ENCODE measurements around the gene PDE8A. TPM values are rescaled to one million over a fixed set of nuclear protein-coding genes. Genes with fewer than 3 reads are reported as not detected.
"Not testable (repeated sequence)": the region's sequence is repeated elsewhere in the genome, so short reads cannot be mapped to it uniquely, and the experiment has no call there.

The PDE8A gene
- total RNA-seq, 1 experiment from 2014 or later, result 65.9 TPM

GRCh38 chr15:85171736-85172135 is 190.1 kb downstream of the PDE8A start:
- CTCF ChIA-PET, result no interaction called here
- TF ChIP-seq, protein P1, sequence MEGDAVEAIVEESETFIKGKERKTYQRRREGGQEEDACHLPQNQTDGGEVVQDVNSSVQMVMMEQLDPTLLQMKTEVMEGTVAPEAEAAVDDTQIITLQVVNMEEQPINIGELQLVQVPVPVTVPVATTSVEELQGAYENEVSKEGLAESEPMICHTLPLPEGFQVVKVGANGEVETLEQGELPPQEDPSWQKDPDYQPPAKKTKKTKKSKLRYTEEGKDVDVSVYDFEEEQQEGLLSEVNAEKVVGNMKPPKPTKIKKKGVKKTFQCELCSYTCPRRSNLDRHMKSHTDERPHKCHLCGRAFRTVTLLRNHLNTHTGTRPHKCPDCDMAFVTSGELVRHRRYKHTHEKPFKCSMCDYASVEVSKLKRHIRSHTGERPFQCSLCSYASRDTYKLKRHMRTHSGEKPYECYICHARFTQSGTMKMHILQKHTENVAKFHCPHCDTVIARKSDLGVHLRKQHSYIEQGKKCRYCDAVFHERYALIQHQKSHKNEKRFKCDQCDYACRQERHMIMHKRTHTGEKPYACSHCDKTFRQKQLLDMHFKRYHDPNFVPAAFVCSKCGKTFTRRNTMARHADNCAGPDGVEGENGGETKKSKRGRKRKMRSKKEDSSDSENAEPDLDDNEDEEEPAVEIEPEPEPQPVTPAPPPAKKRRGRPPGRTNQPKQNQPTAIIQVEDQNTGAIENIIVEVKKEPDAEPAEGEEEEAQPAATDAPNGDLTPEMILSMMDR (IDR thresholded peaks at IDR 0.05; ENCODE audit: unreplicated experiment), result no peak
- Mint-ChIP-seq H3K27me3 (ENCODE audit: unreplicated experiment) (no peaks in the 10 kb centered on the region), H3K9me3 (ENCODE audit: low read depth, unreplicated experiment) (peaks cover 8% of the 10 kb centered on the region), H3K36me3 (ENCODE audit: insufficient read depth, unreplicated experiment) (peaks cover 9% of the 10 kb centered on the region), H3K27ac (ENCODE audit: unreplicated experiment) (no peak overlapping the region), H3K4me3 (ENCODE audit: low read depth, unreplicated experiment) (no peak overlapping the region), H3K4me1 (ENCODE audit: low read depth, unreplicated experiment) (peaks cover 16% of the 10 kb centered on the region)
- no peak for DNase-seq
- intact Hi-C loops (cut with micrococcal nuclease; ENCODE audit: unreplicated experiment), result no loop called here
- BruUV-seq (replicated peaks), result no TSS peak

DNA sequence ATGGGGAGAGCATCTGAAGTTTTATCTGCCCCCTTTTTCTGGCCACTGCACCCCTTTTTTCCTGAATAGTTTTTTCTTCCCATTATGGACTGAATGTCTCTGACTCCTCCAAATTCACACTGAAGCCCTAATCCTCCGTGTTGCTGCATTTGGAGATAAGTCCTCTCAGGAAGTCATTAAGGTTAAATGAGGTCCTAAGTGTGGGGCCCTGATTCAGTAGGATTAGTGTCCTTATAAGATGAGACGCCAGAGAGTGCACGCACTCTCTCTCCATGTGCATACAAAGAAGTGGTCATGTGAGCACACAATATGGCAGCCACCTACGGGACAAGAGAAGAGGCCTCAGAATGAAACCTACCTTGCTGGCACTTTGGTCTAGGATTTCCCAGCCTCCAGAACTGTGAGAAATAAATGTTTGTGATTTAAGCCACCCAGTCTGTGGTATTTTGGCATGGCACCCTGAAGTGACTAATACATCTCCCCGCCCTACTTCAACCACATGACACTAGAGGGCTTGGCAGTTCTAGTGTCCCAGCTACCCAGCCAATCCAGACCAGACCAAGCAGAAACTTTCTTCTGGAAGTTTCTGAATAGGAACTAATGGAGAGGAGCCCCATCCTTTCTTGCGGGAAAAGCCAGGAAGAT is 191.3 kb downstream of the PDE8A start:
- peaks cover 28% of the 10 kb centered on the region for H3K4me1 Mint-ChIP-seq (ENCODE audit: low read depth, unreplicated experiment)
- H3K9me3 Mint-ChIP-seq (ENCODE audit: low read depth, unreplicated experiment), result peaks cover 8% of the 10 kb centered on the region
- CTCF ChIA-PET, result no interaction called here
- peaks cover 8% of the 10 kb centered on the region for H3K36me3 Mint-ChIP-seq (ENCODE audit: insufficient read depth, unreplicated experiment)
- no peak overlapping the region for H3K4me3 Mint-ChIP-seq (ENCODE audit: low read depth, unreplicated experiment)
- intact Hi-C loops (cut with micrococcal nuclease; ENCODE audit: unreplicated experiment), result no loop called here
- DNase-seq, result no peak
- no peak overlapping the region for H3K27ac Mint-ChIP-seq (ENCODE audit: unreplicated experiment)
- BruUV-seq (replicated peaks), result no TSS peak
- no peaks in the 10 kb centered on the region for H3K27me3 Mint-ChIP-seq (ENCODE audit: unreplicated experiment)
- TF ChIP-seq, protein P1 (IDR thresholded peaks at IDR 0.05; ENCODE audit: unreplicated experiment), result no peak

DNA sequence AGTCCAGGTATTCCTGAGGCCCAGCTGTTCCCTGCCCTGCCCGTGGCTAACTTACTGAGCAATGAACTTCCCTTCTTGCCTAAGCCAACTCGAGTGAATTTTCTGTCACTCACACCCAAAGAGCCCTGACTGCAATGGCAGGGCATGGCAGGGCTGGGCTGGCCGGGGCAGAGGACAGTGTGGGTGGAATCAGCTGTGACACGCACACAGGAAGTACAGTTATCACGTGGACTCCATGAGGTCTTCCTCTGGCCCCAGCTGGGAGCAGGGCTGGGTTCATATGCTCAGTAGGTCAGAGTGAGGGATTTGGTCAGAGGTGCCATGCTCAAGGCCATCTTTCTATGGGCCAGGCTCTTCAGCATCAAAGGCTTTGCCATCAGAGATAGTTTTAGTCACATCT is 192.0 kb downstream of the PDE8A start:
- H3K9me3 Mint-ChIP-seq (ENCODE audit: low read depth, unreplicated experiment); H3K27me3 Mint-ChIP-seq (ENCODE audit: unreplicated experiment); H3K27ac Mint-ChIP-seq (ENCODE audit: unreplicated experiment); DNase-seq; H3K4me3 Mint-ChIP-seq (ENCODE audit: low read depth, unreplicated experiment); BruUV-seq (replicated peaks); CTCF ChIA-PET; H3K36me3 Mint-ChIP-seq (ENCODE audit: insufficient read depth, unreplicated experiment); intact Hi-C loops (cut with micrococcal nuclease; ENCODE audit: unreplicated experiment): not testable (repeated sequence)
- H3K4me1 Mint-ChIP-seq (ENCODE audit: low read depth, unreplicated experiment), result peaks cover 35% of the 10 kb centered on the region

DNA sequence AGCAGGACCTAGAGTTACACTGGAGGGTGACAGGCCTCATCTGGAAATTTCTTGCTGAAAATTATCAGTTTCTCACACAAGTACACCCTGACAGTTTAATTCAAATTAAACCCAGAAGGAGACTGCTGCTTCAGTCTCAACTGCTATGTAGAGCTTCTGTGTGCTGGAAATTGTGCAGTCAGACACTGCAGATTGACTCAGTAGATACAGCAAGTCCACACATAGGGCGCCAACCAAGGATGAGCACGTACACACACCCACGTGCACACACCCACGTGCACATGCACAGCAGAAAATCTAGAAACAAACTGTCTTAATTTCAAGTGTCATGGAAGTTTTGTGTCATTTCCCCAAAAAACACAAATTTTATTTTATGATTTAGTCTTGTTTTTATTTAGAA is 192.9 kb downstream of the PDE8A start:
- intact Hi-C loops (cut with micrococcal nuclease; ENCODE audit: unreplicated experiment), result no loop called here
- no peaks in the 10 kb centered on the region for H3K36me3 Mint-ChIP-seq (ENCODE audit: insufficient read depth, unreplicated experiment)
- TF ChIP-seq, protein P1 (IDR thresholded peaks at IDR 0.05; ENCODE audit: unreplicated experiment), result no peak
- no peak overlapping the region for H3K4me3 Mint-ChIP-seq (ENCODE audit: low read depth, unreplicated experiment)
- H3K27me3 Mint-ChIP-seq (ENCODE audit: unreplicated experiment), result no peaks in the 10 kb centered on the region
- CTCF ChIA-PET, result interaction anchor here (0.7 kb wide), 1 partner anchor 298 kb away, joined by 3 read pairs; no protein-coding TSS in a partner anchor
- no TSS peak for BruUV-seq (replicated peaks)
- H3K27ac Mint-ChIP-seq (ENCODE audit: unreplicated experiment), result no peak overlapping the region
- DNase-seq, result no peak
- H3K4me1 Mint-ChIP-seq (ENCODE audit: low read depth, unreplicated experiment), result peaks cover 36% of the 10 kb centered on the region
- peaks cover 8% of the 10 kb centered on the region for H3K9me3 Mint-ChIP-seq (ENCODE audit: low read depth, unreplicated experiment)

DNA sequence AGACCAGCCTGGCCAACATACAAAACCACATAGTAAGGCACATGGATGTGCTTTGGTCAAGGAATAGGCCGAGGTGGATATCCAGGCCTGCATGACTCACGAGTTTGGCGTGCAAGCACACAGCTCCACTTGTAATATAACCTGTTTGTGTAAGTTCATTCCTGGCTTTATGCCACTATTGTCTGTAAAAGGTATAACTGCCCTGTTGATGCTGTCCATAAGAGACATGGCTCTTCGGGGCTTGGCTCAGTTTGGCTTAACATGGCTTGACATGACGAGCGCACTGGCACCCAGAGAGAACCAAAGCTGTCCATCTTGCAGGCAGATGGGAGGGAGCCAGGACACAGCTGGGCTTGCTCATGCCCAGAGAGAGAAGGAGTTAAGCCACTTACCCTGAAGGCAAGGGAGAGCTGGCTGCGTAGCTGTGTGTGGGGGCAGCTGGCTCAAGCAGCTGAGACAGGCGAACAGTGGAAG is 195.4 kb downstream of the PDE8A start:
- BruUV-seq (replicated peaks); H3K36me3 Mint-ChIP-seq (ENCODE audit: insufficient read depth, unreplicated experiment); intact Hi-C loops (cut with micrococcal nuclease; ENCODE audit: unreplicated experiment); H3K9me3 Mint-ChIP-seq (ENCODE audit: low read depth, unreplicated experiment); H3K27me3 Mint-ChIP-seq (ENCODE audit: unreplicated experiment): not testable (repeated sequence)
- peak; percentile 83 for DNase-seq
- CTCF ChIA-PET, result interaction anchor here (0.6 to 1.9 kb wide), 2 partner anchors 8 to 17 kb away, joined by 10 to 11 read pairs; no protein-coding TSS in a partner anchor
- Mint-ChIP-seq H3K27ac (ENCODE audit: unreplicated experiment) (peak overlapping the region; percentile 64), H3K4me1 (ENCODE audit: low read depth, unreplicated experiment) (peaks cover 36% of the 10 kb centered on the region), H3K4me3 (ENCODE audit: low read depth, unreplicated experiment) (peak overlapping the region; percentile 25)

Data from Calu3 (cell line).